Adrenal gland (tissue), 12 donors: ENCODE data around the gene SERPINA4. TPM values are rescaled to one million over a fixed set of nuclear protein-coding genes. Genes with fewer than 3 reads are reported as not detected.

ENCODE experiments used
- polyA plus RNA-seq, 3 donors: library from polyadenylated mRNA; stranded (reverse); fragments of 200-250 nt in 2 of 3; fragments of 350-450 nt in 1 of 3; fragmentation: Illumina TruSeq in 1 of 3; extraction: RNeasy Lipid Tissue Mini Kit (QIAGEN cat#74804) in 1 of 3; gene quantifications; one replicate each; pipeline ENCODE4 v1.2.3, GENCODE V29; 2013 to 2014
- total RNA-seq, 9 donors: library from RNA; depleted of rRNA in 4 of 9; stranded (reverse); fragments of >200 nt in 4 of 9; fragments of 120-200 nt in 1 of 9; fragmentation: NEBNext Ultra II Directional in 1 of 9; extraction: Animal tissue kit (Norgen Biotek cat#: 25700) in 1 of 9; gene quantifications; one replicate each; pipeline versions ENCODE4 v1.1.0 to v1.2.4, GENCODE V29; 2013 to 2023
- donor health status: healthy with polysubstance abuse.
- donor health status: Bipolar disorder and iron deficiency.
- donor health status: DM: yes; HTN: yes; CAD: no.
- donor health status: DM: no; HTN: no; CAD: no.
- donor health status: DM: no; HTN: no; CAD: no.
- donor health status: DM: yes; HTN: yes; CAD: no.

The SERPINA4 gene
- total and polyA plus RNA-seq, 12 donors = 0.06 to 0.31 (median 0.11) TPM; not detected in 9

Other genes starting within 250 kb of the SERPINA4 start
- gene SERPINA6, start 238.1 kb upstream of the SERPINA4 start, total RNA-seq = not detected
- under 1 TPM in 1 of 3 donors, not detected in 2; 0.09 TPM for gene SERPINA6, start 238.1 kb upstream of the SERPINA4 start, polyA plus RNA-seq
- not detected for gene SERPINA2, start 194.7 kb upstream of the SERPINA4 start, total RNA-seq
- gene SERPINA2, start 194.7 kb upstream of the SERPINA4 start, polyA plus RNA-seq = not detected
- 10 to 100 TPM in 6 of 9 donors, 1 to 10 TPM in 3; 1.6 to 60.1 (median 16.7) TPM for gene SERPINA1, start 172.8 kb upstream of the SERPINA4 start, total RNA-seq
- 10 to 100 TPM in 2 of 3 donors, 1 to 10 TPM in 1; 4.1 to 40.9 (median 11.2) TPM for gene SERPINA1, start 172.8 kb upstream of the SERPINA4 start, polyA plus RNA-seq
- gene SERPINA11, start 108.6 kb upstream of the SERPINA4 start, total RNA-seq = not detected
- gene SERPINA11, start 108.6 kb upstream of the SERPINA4 start, polyA plus RNA-seq = not detected
- gene SERPINA9, start 85.2 kb upstream of the SERPINA4 start, total RNA-seq = not detected
- not detected for gene SERPINA9, start 85.2 kb upstream of the SERPINA4 start, polyA plus RNA-seq
- gene SERPINA12, start 52.0 kb upstream of the SERPINA4 start, total RNA-seq = not detected
- not detected for gene SERPINA12, start 52.0 kb upstream of the SERPINA4 start, polyA plus RNA-seq
- 1,000 to 10,000 TPM in 2 of 9 donors, 100 to 1,000 TPM in 7; 374 to 1,055 (median 572) TPM for gene SERPINA5, start 20.0 kb downstream of the SERPINA4 start, total RNA-seq
- 100 to 1,000 TPM in 1 of 3 donors, 10 to 100 TPM in 2; 83.6 to 441 (median 89.2) TPM for gene SERPINA5, start 20.0 kb downstream of the SERPINA4 start, polyA plus RNA-seq
- gene SERPINA3, start 50.9 kb downstream of the SERPINA4 start, total RNA-seq = 100 to 1,000 TPM in 2 of 9 donors, 10 to 100 TPM in 6, 1 to 10 TPM in 1; 2.5 to 245 (median 38.1) TPM
- 10 to 100 TPM; 10.6 to 39.0 (median 27.6) TPM for gene SERPINA3, start 50.9 kb downstream of the SERPINA4 start, polyA plus RNA-seq
- gene GSC, start 208.7 kb downstream of the SERPINA4 start, total RNA-seq = under 1 TPM in 4 of 9 donors, not detected in 5; 0.06 to 0.21 (median 0.16) TPM
- gene GSC, start 208.7 kb downstream of the SERPINA4 start, polyA plus RNA-seq = under 1 TPM in 1 of 3 donors, not detected in 2; 0.61 TPM